ENCODE measurements around the gene CLEC5A. TPM values are rescaled to one million over a fixed set of nuclear protein-coding genes. Genes with fewer than 3 reads are reported as not detected.
"Not testable (repeated sequence)": the region's sequence is repeated elsewhere in the genome, so short reads cannot be mapped to it uniquely, and the experiment has no call there.

The CLEC5A gene
- total RNA-seq, 1 donor from 2014 or later: 0.35 TPM

DNA sequence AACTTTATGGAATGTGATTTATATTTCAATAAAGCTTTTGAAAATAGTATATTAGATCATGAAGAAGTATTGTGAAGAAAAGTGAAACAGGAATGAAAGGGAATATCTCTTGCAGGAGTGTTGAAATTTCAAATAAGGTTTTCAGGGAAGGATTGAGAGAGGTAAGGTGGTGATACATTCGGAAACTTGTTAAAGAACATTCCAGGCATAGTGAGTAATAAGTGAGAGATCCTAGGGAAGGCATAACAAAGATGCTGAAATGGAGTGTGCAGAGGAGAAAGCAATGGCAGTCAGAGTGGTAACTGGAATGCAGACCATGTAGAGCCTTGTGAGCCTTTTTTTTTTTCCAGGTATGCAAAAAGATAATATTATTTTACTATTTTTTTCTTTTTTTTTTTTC, 26.5 kb downstream of the CLEC5A start:
- POLR2A ChIA-PET: no interaction called here
- no peak for ATAC-seq (ENCODE audit: low read depth)
- no peak overlapping the region for H3K4me3 Mint-ChIP-seq

DNA sequence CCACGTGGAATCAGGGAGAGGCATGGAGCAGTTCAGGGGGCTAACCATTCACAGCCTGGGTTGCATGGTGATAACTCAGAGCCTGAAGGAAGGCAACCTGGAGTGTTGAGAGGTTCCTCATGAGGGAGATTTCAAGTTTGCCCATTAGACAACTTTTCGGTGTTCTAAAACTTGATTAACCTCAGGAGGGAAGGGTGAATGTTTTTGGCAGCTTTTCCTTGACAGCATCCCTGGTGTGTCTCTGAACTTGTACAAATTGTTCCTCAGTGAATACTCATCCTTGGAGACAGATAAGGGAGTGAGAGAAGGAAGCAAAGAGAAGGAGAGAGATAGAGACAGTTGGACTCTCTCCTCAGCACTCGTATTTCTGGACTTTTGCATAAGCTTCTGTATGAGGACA, 30.7 kb downstream of the CLEC5A start, which contains the start of gene OR9A4:
Gene OR9A4 (plus strand): TSS at position 301 of the 400 bp plus-strand sequence. CDS start 2,477 bp downstream, outside the sequence.
- Mint-ChIP-seq H3K4me1 (no peaks in the 10 kb centered on the region), H3K27ac (no peak within 1 kb of the TSS), H3K36me3 (ENCODE audit: low read depth) (no peaks in the 10 kb centered on the region), H3K9me3 (no peaks in the 10 kb centered on the region), H3K27me3 (no peaks in the 10 kb centered on the region), H3K4me3 (no peak within 1 kb of the TSS)
- ATAC-seq (ENCODE audit: low read depth) (no peak), DNase-seq (no peak)
- TF ChIP-seq, protein P1, sequence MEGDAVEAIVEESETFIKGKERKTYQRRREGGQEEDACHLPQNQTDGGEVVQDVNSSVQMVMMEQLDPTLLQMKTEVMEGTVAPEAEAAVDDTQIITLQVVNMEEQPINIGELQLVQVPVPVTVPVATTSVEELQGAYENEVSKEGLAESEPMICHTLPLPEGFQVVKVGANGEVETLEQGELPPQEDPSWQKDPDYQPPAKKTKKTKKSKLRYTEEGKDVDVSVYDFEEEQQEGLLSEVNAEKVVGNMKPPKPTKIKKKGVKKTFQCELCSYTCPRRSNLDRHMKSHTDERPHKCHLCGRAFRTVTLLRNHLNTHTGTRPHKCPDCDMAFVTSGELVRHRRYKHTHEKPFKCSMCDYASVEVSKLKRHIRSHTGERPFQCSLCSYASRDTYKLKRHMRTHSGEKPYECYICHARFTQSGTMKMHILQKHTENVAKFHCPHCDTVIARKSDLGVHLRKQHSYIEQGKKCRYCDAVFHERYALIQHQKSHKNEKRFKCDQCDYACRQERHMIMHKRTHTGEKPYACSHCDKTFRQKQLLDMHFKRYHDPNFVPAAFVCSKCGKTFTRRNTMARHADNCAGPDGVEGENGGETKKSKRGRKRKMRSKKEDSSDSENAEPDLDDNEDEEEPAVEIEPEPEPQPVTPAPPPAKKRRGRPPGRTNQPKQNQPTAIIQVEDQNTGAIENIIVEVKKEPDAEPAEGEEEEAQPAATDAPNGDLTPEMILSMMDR (IDR thresholded peaks at IDR 0.05): no peak
- POLR2A ChIA-PET: no interaction called here
- CTCF ChIA-PET: no interaction called here
- intact Hi-C loops (cut with micrococcal nuclease): no loop called here

More for the DNA sequence above, 26.5 kb downstream of the CLEC5A start:
- intact Hi-C loops (cut with micrococcal nuclease): no loop called here
- H3K27ac Mint-ChIP-seq: no peak overlapping the region
- H3K9me3 Mint-ChIP-seq: no peaks in the 10 kb centered on the region
- TF ChIP-seq, protein P1 (IDR thresholded peaks at IDR 0.05): no peak
- CTCF ChIA-PET: no interaction called here
- H3K4me1 Mint-ChIP-seq: no peaks in the 10 kb centered on the region
- H3K36me3 Mint-ChIP-seq (ENCODE audit: low read depth): no peaks in the 10 kb centered on the region
- DNase-seq: no peak
- no peaks in the 10 kb centered on the region for H3K27me3 Mint-ChIP-seq

DNA sequence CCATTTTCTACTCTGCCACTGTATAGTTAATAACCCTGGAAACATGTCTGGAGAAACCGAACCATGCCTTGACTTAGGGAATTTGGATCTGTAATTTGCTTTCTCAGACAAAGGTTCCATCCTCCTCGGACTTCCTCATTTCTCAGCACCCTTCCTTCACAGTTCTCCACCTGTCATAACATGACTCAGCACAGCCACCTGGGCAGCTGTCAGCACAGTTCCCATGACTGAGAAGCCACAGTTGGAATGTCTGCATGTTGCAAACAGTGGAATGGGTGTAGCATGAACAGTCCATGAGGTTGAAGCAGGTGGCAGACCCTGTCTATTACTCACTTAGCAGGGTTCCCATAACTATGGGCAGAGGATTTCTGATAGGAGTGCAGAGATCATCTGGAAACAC, 31.2 kb downstream of the CLEC5A start:
- H3K4me1 Mint-ChIP-seq: no peaks in the 10 kb centered on the region

DNA sequence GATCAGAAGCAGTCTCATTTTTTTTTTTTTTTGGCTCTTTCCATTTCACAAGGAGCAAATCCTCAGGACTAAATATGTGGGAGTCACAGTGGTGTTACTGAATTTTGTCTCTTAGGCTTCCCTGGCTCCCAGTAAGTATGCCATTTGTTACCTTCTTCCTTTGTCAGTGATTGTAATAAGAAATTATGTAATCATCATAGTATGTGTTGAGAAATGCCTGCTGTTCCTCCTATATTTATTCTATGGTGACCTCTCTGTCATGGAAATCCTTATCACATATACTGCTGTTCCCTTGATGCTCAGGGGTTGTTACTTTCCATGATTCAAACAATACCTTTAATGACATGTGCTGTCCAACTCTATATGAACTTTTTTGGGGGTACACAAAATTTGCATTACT, 35.4 kb downstream of the CLEC5A start:
- DNase-seq: no peak
- no peaks in the 10 kb centered on the region for H3K9me3 Mint-ChIP-seq
- TF ChIP-seq, protein P1 (IDR thresholded peaks at IDR 0.05): no peak
- H3K27me3 Mint-ChIP-seq: no peaks in the 10 kb centered on the region
- H3K36me3 Mint-ChIP-seq (ENCODE audit: low read depth): no peaks in the 10 kb centered on the region
- CTCF ChIA-PET: no interaction called here
- H3K4me3 Mint-ChIP-seq: no peak overlapping the region
- no peaks in the 10 kb centered on the region for H3K4me1 Mint-ChIP-seq
- no peak overlapping the region for H3K27ac Mint-ChIP-seq
- POLR2A ChIA-PET: no interaction called here
- no peak for ATAC-seq (ENCODE audit: low read depth)
- intact Hi-C loops (cut with micrococcal nuclease): no loop called here

More for the DNA sequence above, 31.2 kb downstream of the CLEC5A start:
- Mint-ChIP-seq H3K27ac (no peak overlapping the region), H3K9me3 (no peaks in the 10 kb centered on the region), H3K27me3 (no peaks in the 10 kb centered on the region), H3K36me3 (ENCODE audit: low read depth) (no peaks in the 10 kb centered on the region), H3K4me3 (no peak overlapping the region)
- intact Hi-C loops (cut with micrococcal nuclease): no loop called here
- POLR2A ChIA-PET: no interaction called here
- TF ChIP-seq, protein P1 (IDR thresholded peaks at IDR 0.05): no peak
- DNase-seq (no peak), ATAC-seq (ENCODE audit: low read depth) (no peak)
- CTCF ChIA-PET: no interaction called here

DNA sequence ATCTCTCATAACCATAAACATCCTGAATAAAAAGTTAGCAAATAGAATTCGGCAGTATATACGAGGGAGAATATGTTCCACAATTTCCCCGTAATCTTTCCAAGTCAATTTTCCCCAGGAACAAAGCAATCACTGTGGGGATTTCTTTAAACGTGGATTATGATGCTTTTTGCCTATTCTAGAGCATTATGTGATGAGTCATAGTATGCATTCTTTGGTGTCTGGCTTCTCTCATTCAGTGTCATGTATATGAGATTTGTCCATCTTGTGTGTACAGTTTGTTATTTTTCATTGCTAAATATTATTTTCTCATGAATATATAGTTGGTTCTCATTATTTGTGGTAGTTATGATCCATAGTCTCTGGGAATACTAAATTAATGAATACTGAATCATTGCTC, 40.5 kb downstream of the CLEC5A start:
- TF ChIP-seq, protein P1 (IDR thresholded peaks at IDR 0.05): no peak
- intact Hi-C loops (cut with micrococcal nuclease): no loop called here

DNA sequence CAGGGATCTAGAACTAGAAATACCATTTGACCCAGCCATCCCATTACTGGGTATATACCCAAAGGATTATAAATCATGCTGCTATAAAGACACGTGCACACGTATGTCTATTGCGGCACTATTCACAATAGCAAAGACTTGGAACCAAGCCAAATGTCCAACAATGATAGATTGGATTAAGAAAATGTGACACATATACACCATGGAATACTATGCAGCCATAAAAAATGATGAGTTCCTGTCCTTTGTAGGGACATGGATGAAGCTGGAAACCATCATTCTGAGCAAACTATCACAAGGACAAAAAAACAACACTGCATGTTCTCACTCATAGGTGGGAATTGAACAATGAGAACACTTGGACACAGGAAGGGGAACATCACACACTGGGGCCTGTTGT, 47.4 kb downstream of the CLEC5A start:
- intact Hi-C loops (cut with micrococcal nuclease); POLR2A ChIA-PET; H3K36me3 Mint-ChIP-seq (ENCODE audit: low read depth); ATAC-seq (ENCODE audit: low read depth); H3K27ac Mint-ChIP-seq; H3K4me3 Mint-ChIP-seq; CTCF ChIA-PET; DNase-seq; H3K27me3 Mint-ChIP-seq; H3K9me3 Mint-ChIP-seq; H3K4me1 Mint-ChIP-seq: not testable (repeated sequence)

More for the DNA sequence above, 40.5 kb downstream of the CLEC5A start:
- DNase-seq: no peak
- Mint-ChIP-seq H3K36me3 (ENCODE audit: low read depth) (no peaks in the 10 kb centered on the region), H3K9me3 (no peaks in the 10 kb centered on the region), H3K27me3 (no peaks in the 10 kb centered on the region), H3K4me3 (no peak overlapping the region), H3K4me1 (no peaks in the 10 kb centered on the region), H3K27ac (no peak overlapping the region)
- no peak for ATAC-seq (ENCODE audit: low read depth)
- ChIA-PET CTCF (no interaction called here), POLR2A (no interaction called here)

Measured in activated B cell treated with CpG ODN at 0.5 μM for 24 hours (primary cell).